A549 (cell line): Measurements from ENCODE around the gene ZNF384. TPM values are rescaled to one million over a fixed set of nuclear protein-coding genes. Genes with fewer than 3 reads are reported as not detected.

Experiments used
- ATAC-seq, 2 experiments: fragments of 200-7000 bp in 1 of 2; fragments of >200 bp in 1 of 2; cut with Nextera tagmentation in 1 of 2; cut with Tn5 transposase in 1 of 2; 3 replicates each; pipeline versions ENCODE4 v1.8.0 to v1.9.1; 2018 to 2020; ENCODE audit warnings: mild to moderate bottlenecking in 1 of 2, moderate library complexity in 1 of 2
- CTCF ChIA-PET: fragments of 300-600 bp; sonication (Branson Sonifier 250); formaldehyde crosslinking; extraction: SDS; loops from one replicate; lab custom pipeline; 2021; ENCODE audit warnings: antibody characterized with exemption, inconsistent platforms; lab: Yijun Ruan, JAX
- POLR2A ChIA-PET: fragments of 350-600 bp; formaldehyde crosslinking; extraction: SDS; loops from one replicate; lab custom pipeline; 2021; ENCODE audit warnings: antibody characterized with exemption, inconsistent platforms; lab: Yijun Ruan, JAX
- DNase-seq, 2 experiments: peaks; one replicate each; pipeline versions ENCODE4 v3.0.0 to v3.0.0-alpha.2; 2011 to 2016; ENCODE audit warnings: low read depth in 1 of 2, low spot score in 1 of 2
- FAIRE-seq: peaks from 2 replicates; lab custom pipeline; 2011; peaks lifted over from hg19 to GRCh38; lab: Jason Lieb, UNC
- H3K27ac ChIP-seq, 2 experiments: fragments of >200 bp; sonication (Bioruptor Twin); formaldehyde crosslinking; 3 replicates each; pipeline ENCODE4 v1.5.1; 2016 to 2017
- H3K4me1 ChIP-seq: fragments of >200 bp; sonication (Bioruptor Twin); formaldehyde crosslinking; 3 replicates; pipeline ENCODE4 v1.6.1; 2016
- H3K4me2 ChIP-seq: fragments of >200 bp; sonication (Bioruptor Twin); formaldehyde crosslinking; 3 replicates; pipeline ENCODE4 v1.6.1; 2016
- H3K4me3 ChIP-seq: fragments of >200 bp; sonication (Bioruptor Twin); formaldehyde crosslinking; 3 replicates; pipeline ENCODE4 v1.5.1; 2016
- H3K9me3 ChIP-seq: fragments of >200 bp; sonication (Bioruptor Twin); formaldehyde crosslinking; 3 replicates; pipeline ENCODE4 v1.6.1; 2016
- ATOH8 ChIP-seq: fragments of 250-450 bp; sonication (Bioruptor Pico); IDR thresholded peaks from 2 replicates; pipeline ENCODE4 v1.5.0; 2020; ENCODE audit warnings: low read depth, mild to moderate bottlenecking, moderate library complexity
- BHLHE40 ChIP-seq: IDR thresholded peaks from 2 replicates; pipeline ENCODE4 v1.6.1; 2012; ENCODE audit warnings: low read depth, low read length, inconsistent platforms
- EHF ChIP-seq: fragments of 250-450 bp; sonication (Bioruptor Pico); IDR thresholded peaks from 2 replicates; pipeline ENCODE4 v1.5.0; 2020; ENCODE audit warnings: mild to moderate bottlenecking
- FOSB ChIP-seq: fragments of 250-450 bp; sonication (Bioruptor Pico); IDR thresholded peaks from 2 replicates; pipeline ENCODE4 v1.5.0; 2020; ENCODE audit warnings: mild to moderate bottlenecking, moderate library complexity
- FOSL2 ChIP-seq, 2 experiments: fragments of 450-650 bp in 1 of 2; fragments of >200 bp in 1 of 2; sonication (Bioruptor Twin) in 1 of 2; formaldehyde crosslinking; IDR thresholded peaks; 2 replicates each; pipeline versions ENCODE4 v1.5.0 to v1.6.1; 2016 to 2020; ENCODE audit warnings: mild to moderate bottlenecking in 1 of 2, moderate library complexity in 1 of 2
- FOXS1 ChIP-seq: fragments of 250-450 bp; sonication (Bioruptor Pico); IDR thresholded peaks from 2 replicates; pipeline ENCODE4 v1.5.0; 2020; ENCODE audit warnings: mild to moderate bottlenecking, moderate library complexity
- GATA3 ChIP-seq: IDR thresholded peaks from 2 replicates; pipeline ENCODE4 v1.6.1; 2012; ENCODE audit warnings: borderline replicate concordance
- HDAC2 ChIP-seq: fragments of 200-600 bp; sonication (generic); IDR thresholded peaks from 2 replicates; pipeline ENCODE4 v1.6.1; 2016
- HEYL ChIP-seq: fragments of 250-450 bp; sonication (Bioruptor Pico); IDR thresholded peaks from 2 replicates; pipeline ENCODE4 v1.8.0; 2021; ENCODE audit warnings: mild to moderate bottlenecking, moderate library complexity
- JUNB ChIP-seq: fragments of >200 bp; sonication (Bioruptor Twin); formaldehyde crosslinking; IDR thresholded peaks from 2 replicates; pipeline ENCODE4 v1.6.1; 2016
- KDM1A ChIP-seq: fragments of 200-600 bp; sonication (generic); IDR thresholded peaks from 2 replicates; pipeline ENCODE4 v1.6.1; 2016; ENCODE audit warnings: low read depth, mild to moderate bottlenecking
- MYC ChIP-seq: IDR thresholded peaks from 2 replicates; pipeline ENCODE4 v1.6.1; 2012; ENCODE audit warnings: mild to moderate bottlenecking, inconsistent platforms, low read length, improper control_type of control experiment, borderline replicate concordance
- NPAS2 ChIP-seq: fragments of 250-450 bp; sonication (Bioruptor Pico); IDR thresholded peaks from 2 replicates; pipeline ENCODE4 v1.8.0; 2022; ENCODE audit warnings: mild to moderate bottlenecking, moderate library complexity, borderline replicate concordance
- POLR2AphosphoS2 ChIP-seq: conservative IDR thresholded peaks from 2 replicates; pipeline ENCODE4 v1.6.1; 2012; ENCODE audit warnings: low read length, improper control_type of control experiment, inconsistent platforms
- RCOR1 ChIP-seq: fragments of 150-350 bp; IDR thresholded peaks from 2 replicates; pipeline ENCODE4 v1.6.1; 2014; ENCODE audit warnings: antibody characterized with exemption, low read length, low read depth
- REST ChIP-seq: fragments of 200-600 bp; sonication (generic); IDR thresholded peaks from 2 replicates; pipeline ENCODE4 v1.6.1; 2016; ENCODE audit warnings: antibody characterized with exemption, mild to moderate bottlenecking, moderate library complexity
- RFX5 ChIP-seq: fragments of 450-650 bp; IDR thresholded peaks from 2 replicates; pipeline ENCODE4 v1.7.1; 2014; ENCODE audit warnings: antibody characterized with exemption, mild to moderate bottlenecking, moderate library complexity
- RNF2 ChIP-seq: fragments of 200-600 bp; sonication (generic); IDR thresholded peaks from 2 replicates; pipeline ENCODE4 v1.6.1; 2016; ENCODE audit warnings: low read depth, mild to moderate bottlenecking, antibody characterized with exemption, moderate library complexity, borderline replicate concordance
- SMC3 ChIP-seq: fragments of >200 bp; sonication (Bioruptor Twin); formaldehyde crosslinking; IDR thresholded peaks from 3 replicates; pipeline ENCODE4 v1.6.1; 2018; ENCODE audit warnings: inconsistent platforms
- USF2 ChIP-seq: fragments of 450-650 bp; IDR thresholded peaks from 2 replicates; pipeline ENCODE4 v1.6.1; 2014; ENCODE audit warnings: antibody characterized with exemption
- ZNF302 ChIP-seq: fragments of 250-450 bp; sonication (Bioruptor Pico); IDR thresholded peaks from 2 replicates; pipeline ENCODE4 v1.9.0; 2021; ENCODE audit warnings: inconsistent platforms, mild to moderate bottlenecking, moderate library complexity
- ZSCAN20 ChIP-seq: fragments of 250-450 bp; sonication (Bioruptor Pico); IDR thresholded peaks from 2 replicates; pipeline ENCODE4 v1.8.0; 2022; ENCODE audit warnings: mild to moderate bottlenecking, moderate library complexity
- WGBS: methylation state at CpG from one replicate; pipeline ENCODE4 v1.1.6; 2017; ENCODE audit errors: missing lambda C conversion rate; 5-methylcytosine and 5-hydroxymethylcytosine counted together
- polyA plus RNA-seq, 4 experiments: library from polyadenylated mRNA; depleted of rRNA in 3 of 4; stranded (reverse); fragments of >200 nt; fragmentation: RNase III in 1 of 4; extraction: RNeasy Plus Mini Kit Qiagen cat#74134 plus additional on column Dnase treatment in 1 of 4; gene quantifications; 2 replicates in 3 of 4; 3 replicates in 1 of 4; pipeline ENCODE4 v1.2.3, GENCODE V29; 2011 to 2017
- TF ChIP-seq, protein P1 (sequence below): fragments of 150-350 bp; IDR thresholded peaks from 2 replicates; pipeline ENCODE4 v1.6.1; 2014; ENCODE audit warnings: low read depth, mild to moderate bottlenecking, low read length
- TF ChIP-seq, protein P2 (sequence below): fragments of >200 bp; sonication (Bioruptor Twin); formaldehyde crosslinking; IDR thresholded peaks from 3 replicates; pipeline ENCODE4 v1.6.1; 2016
- TF ChIP-seq, protein P3 (sequence below): IDR thresholded peaks from 2 replicates; pipeline ENCODE4 v1.6.1; 2012

Gene ZNF384
- polyA plus RNA-seq, 2 of the 4 experiments (the other 2 are of a cell fraction): 59.6 to 79.8 TPM

- DNase-seq (no peak), FAIRE-seq (no peak), ATAC-seq (no peak)
- TF ChIP-seq RCOR1 (no peak), BHLHE40 (no peak), ATOH8 (no peak), MYC (no peak), FOXS1 (no peak), USF2 (no peak), HEYL (no peak), RFX5 (no peak), GATA3 (no peak), KDM1A (no peak), EHF (CRISPR knock-in tag) (no peak), SMC3 (no peak), POLR2AphosphoS2 (no peak)
- peaks cover 7% of the 10 kb centered on the region; the same call in 2 of the 3 replicates for H3K4me1 ChIP-seq
- H3K4me3 ChIP-seq: no peak overlapping the region
- WGBS: 98% methylated on average over 2 of the region's 2 CpGs
- H3K27ac ChIP-seq: no peak overlapping the region
- H3K9me3 ChIP-seq: no peaks in the 10 kb centered on the region
- ChIA-PET POLR2A (no interaction called here), CTCF (interaction anchor here (0.5 to 2.1 kb wide), 8 partner anchors 16 to 159 kb away, joined by 3 to 7 read pairs (median 4); partner anchors contain the start of gene ZNF384)
- no peak overlapping the region for H3K4me2 ChIP-seq
Observed at GRCh38 chr12:6666211-6666610, 23.0 kb downstream of the ZNF384 start.

- WGBS: 88% methylated on average over 2 of the region's 2 CpGs
- no peak for FAIRE-seq
- H3K4me3 ChIP-seq: no peak overlapping the region
- DNase-seq: no peak
- no peak for ATAC-seq
- H3K4me2 ChIP-seq: no peak overlapping the region
- POLR2A ChIA-PET: interaction anchor here (0.7 to 0.8 kb wide), 2 partner anchors 25 to 75 kb away, joined by 4 to 5 read pairs; no protein-coding TSS in a partner anchor
- no peaks in the 10 kb centered on the region for H3K9me3 ChIP-seq
- CTCF ChIA-PET: interaction anchor here (0.9 to 2.0 kb wide), 7 partner anchors 9 to 161 kb away, joined by 3 to 7 read pairs (median 5); partner anchors contain the start of gene ZNF384
- peaks cover 7% of the 10 kb centered on the region; the same call in 2 of the 3 replicates for H3K4me1 ChIP-seq
- H3K27ac ChIP-seq: no peak overlapping the region
- TF ChIP-seq, protein P1, sequence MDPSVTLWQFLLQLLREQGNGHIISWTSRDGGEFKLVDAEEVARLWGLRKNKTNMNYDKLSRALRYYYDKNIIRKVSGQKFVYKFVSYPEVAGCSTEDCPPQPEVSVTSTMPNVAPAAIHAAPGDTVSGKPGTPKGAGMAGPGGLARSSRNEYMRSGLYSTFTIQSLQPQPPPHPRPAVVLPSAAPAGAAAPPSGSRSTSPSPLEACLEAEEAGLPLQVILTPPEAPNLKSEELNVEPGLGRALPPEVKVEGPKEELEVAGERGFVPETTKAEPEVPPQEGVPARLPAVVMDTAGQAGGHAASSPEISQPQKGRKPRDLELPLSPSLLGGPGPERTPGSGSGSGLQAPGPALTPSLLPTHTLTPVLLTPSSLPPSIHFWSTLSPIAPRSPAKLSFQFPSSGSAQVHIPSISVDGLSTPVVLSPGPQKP: no peak
- TF ChIP-seq REST (no peak), RCOR1 (no peak), FOSL2 (IDR thresholded peaks at IDR 0.05) (no peak), FOSL2 (CRISPR knock-in tag; IDR thresholded peaks at IDR 0.05) (no peak), RNF2 (no peak), ZSCAN20 (no peak), ATOH8 (no peak), FOSB (CRISPR knock-in tag) (no peak), NPAS2 (CRISPR knock-in tag) (no peak), ZNF302 (CRISPR knock-in tag) (no peak), HDAC2 (no peak), JUNB (no peak), GATA3 (no peak)
- TF ChIP-seq, protein P2, sequence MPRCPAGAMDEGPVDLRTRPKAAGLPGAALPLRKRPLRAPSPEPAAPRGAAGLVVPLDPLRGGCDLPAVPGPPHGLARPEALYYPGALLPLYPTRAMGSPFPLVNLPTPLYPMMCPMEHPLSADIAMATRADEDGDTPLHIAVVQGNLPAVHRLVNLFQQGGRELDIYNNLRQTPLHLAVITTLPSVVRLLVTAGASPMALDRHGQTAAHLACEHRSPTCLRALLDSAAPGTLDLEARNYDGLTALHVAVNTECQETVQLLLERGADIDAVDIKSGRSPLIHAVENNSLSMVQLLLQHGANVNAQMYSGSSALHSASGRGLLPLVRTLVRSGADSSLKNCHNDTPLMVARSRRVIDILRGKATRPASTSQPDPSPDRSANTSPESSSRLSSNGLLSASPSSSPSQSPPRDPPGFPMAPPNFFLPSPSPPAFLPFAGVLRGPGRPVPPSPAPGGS: no peak
- TF ChIP-seq, protein P3, sequence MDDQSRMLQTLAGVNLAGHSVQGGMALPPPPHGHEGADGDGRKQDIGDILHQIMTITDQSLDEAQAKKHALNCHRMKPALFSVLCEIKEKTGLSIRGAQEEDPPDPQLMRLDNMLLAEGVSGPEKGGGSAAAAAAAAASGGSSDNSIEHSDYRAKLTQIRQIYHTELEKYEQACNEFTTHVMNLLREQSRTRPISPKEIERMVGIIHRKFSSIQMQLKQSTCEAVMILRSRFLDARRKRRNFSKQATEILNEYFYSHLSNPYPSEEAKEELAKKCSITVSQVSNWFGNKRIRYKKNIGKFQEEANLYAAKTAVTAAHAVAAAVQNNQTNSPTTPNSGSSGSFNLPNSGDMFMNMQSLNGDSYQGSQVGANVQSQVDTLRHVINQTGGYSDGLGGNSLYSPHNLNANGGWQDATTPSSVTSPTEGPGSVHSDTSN: no peak
Observed at GRCh38 chr12:6664902-6665301, 24.3 kb downstream of the ZNF384 start.
